Umbilical cord (tissue), 2 donors: ENCODE measurements around the gene LRMDA. TPM values are rescaled to one million over a fixed set of nuclear protein-coding genes. Genes with fewer than 3 reads are reported as not detected.
A peak's percentile ranks its signal among the peaks of the same experiment; 100 is the strongest.
"Not testable (repeated sequence)": the region's sequence is repeated elsewhere in the genome, so short reads cannot be mapped to it uniquely, and the experiment has no call there.

Experiments used
- DNase-seq: peaks from one replicate; pipeline ENCODE4 v3.0.0-alpha.2; 2015; ENCODE audit warnings: low spot score
- total RNA-seq: library from RNA; depleted of rRNA; stranded (reverse); fragments of >200 nt; gene quantifications from one replicate; pipeline ENCODE4 v1.2.3, GENCODE V29; 2014; ENCODE audit warnings: low replicate concordance; ENCODE audit not compliant: insufficient read depth

LRMDA gene
- total RNA-seq, 1 donor from 2014 or later: 1.7 TPM

DNA sequence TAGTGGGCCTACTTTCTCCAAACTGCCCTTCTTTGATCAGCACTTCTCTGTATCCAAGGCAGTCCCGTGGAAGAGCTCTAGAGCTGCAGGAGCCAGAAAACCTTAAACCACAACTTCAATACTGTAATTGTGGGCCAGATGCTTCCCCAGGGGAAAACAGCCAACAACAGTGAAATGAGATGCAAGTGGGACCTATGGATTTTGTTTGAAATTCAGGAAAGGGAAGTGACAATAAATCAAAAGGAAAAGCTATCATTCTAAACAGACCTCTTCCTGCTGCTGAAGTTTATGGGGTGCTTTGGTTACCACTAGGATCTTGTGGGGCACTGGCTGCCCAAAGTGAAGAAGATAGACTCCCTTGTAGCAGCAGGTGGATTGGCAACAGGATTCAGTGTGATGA is 1031.7 kb downstream of the LRMDA start:
- no peak for DNase-seq

DNA sequence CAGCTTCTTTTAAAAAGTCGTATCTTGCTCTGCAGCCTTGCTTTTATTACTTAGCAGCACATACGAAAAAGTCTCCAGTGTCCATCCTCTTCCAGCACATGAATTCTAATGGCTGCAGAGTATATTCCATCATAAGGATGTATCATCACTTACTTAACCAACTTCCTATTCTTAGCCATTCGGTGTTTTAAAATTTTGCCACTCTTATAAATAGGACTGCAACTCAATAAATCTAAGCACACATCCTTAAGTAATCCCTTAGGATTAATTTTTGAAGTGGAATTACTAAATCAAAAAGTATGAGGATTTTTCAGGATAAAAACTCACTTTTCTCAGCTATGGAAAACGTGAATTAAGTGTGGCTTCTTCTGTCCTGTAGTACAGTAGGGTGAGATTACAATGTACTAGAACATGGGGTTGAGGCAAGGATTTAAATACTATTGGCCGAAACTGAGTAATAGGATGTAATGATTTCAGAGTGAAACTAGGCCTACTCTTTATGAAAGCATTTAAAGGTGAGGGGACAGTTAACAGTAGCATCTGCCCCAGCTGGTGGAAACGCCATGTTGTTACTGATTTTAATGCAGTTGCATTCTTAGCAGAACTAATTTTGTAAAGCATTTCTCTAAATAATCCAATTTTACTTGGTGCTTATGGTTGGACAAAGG is 1035.5 kb downstream of the LRMDA start:
- DNase-seq: peak; percentile 61

DNA sequence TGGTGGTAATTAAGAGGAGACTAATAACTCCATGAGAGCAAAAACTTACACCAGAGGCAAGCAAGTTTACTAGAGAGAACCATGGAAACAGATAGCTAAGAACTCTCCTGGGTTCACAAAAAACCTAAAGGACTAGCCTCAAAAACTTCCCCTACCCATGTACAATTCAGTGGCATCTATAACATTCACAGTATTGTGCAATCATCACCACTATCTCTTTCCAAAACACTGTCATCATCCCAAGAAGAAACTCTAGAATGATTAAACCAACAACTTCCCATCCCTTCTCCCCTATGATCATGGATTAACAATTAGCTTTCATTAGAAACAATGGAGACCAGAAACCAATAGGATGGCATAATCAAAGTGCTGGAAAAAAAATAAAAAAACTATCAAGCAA is 1038.3 kb downstream of the LRMDA start:
- no peak for DNase-seq

DNA sequence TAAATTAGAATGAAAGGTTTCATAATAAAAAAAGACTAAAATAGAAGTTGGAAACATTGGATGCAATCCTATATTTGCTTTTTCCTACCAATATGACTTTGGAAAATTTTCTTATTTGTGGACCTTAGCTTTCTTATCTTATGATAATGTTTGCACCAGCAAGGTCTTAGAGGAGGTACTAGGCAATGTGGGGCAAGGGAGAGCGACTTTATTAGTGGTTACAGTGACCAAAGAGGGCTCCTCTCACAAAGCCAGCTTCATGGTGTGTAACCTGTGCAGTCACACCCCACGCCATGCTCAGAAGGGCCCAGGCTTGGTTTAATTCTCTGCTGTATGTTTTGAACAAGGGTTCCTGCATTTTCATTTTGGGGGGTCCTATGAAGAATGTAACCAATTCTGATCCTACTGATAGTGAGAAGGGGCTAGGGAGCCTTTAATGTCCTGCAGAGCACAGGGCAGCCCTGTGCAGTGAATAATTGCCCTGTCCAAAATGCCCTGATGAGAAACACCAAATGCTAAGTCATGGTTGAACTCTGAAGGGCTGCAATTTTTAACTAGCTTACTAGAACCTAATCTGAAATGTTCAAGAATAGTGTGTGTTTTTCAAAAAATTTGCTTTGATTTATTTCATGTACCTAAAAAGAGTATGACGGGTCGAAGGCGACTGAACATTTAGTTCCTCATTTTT is 1047.8 kb downstream of the LRMDA start:
- no peak for DNase-seq

DNA sequence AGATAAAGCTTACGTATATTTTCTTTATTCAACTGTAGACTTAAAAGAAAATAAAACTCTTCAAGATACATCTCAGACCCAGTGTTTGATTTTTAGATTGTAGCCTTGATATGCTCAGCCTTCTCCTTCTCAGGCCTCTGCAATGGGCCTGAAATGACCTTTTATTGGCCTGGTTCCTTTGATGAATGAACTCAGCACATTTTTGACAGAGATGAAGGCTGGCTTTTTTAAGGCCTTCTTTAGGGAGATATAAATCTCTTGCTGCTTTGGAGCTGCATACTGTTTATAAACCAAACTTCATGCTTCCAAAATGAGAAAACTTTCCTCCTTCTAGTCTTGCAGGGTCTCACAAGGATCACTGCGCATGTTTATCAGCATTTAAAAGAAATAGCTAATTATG is 1049.8 kb downstream of the LRMDA start:
- DNase-seq: peak; percentile 9

DNA sequence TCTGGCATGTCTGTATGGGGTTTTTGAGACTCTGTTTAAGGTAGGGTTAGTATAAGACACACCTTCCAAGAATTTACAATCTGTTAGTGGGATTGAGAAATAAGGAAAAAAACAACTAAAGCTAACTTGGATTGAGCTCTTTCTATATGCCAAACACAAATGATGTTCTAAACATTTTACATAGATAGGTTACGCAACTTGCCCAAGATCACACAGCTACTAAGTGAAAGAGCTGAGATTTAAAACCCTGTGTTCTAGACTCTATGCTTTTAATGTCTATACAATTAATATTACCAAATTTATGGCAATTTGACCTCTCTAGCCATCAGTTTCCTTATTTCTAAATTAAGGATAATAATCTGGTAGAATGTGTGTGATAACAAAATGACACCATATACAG is 1056.2 kb downstream of the LRMDA start:
- DNase-seq: no peak

DNA sequence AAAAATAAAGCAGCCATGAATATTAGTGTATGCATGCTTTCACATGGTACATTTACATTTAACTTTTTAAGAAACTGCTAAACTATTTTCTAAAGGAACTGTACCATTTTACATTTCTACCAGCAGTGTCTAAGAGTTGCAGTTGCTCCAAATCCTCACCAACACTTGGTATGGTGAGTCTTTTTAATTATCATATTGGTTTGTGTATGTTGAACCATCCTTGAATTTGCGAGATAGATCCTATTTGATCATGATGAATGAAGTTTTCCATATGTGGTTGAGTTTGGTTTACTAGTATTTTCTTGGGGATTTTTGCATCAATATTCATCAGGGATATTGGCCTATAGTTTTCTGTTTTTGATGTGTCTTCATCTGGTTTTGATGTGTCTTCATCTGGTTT is 1057.2 kb downstream of the LRMDA start:
- DNase-seq: no peak

DNA sequence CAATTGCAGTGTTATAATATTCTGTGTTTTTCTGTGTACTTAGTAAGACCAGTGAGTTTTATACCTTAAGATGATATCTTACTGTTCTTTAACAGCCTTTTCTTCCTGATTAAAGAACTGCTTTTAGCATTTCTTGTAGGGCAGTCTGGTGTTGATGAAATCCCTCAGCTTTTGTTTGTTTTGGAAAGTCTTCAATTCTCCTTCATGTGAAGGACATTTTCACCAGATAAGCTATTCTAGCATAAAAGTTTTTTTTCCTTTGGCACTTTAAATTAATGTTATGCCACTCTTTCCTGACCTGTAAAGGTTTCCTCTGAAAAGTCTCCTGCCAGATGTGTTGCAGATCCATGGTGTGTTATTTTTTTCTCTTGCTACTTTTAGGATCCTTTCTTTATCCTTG is 1059.8 kb downstream of the LRMDA start:
- DNase-seq: no peak

DNA sequence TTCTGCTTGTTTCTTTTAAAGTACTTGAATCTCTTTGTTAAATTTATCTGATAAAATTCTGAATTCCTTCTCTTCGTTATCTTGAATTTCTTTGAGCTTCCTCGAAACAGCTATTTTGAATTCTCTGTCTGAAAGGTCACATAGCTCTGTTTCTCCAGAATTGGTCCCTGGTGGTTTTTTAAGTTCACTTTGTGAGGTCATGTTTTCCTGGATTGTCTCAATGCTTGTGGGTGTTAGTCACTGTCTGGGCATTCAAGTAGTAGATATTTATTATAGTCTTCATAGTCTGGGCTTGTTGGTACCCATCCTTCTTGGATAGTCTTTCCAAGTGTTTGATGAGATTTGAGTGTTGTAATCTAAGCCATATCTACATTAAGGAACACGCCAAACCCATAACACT is 1060.6 kb downstream of the LRMDA start:
- DNase-seq: no peak

DNA sequence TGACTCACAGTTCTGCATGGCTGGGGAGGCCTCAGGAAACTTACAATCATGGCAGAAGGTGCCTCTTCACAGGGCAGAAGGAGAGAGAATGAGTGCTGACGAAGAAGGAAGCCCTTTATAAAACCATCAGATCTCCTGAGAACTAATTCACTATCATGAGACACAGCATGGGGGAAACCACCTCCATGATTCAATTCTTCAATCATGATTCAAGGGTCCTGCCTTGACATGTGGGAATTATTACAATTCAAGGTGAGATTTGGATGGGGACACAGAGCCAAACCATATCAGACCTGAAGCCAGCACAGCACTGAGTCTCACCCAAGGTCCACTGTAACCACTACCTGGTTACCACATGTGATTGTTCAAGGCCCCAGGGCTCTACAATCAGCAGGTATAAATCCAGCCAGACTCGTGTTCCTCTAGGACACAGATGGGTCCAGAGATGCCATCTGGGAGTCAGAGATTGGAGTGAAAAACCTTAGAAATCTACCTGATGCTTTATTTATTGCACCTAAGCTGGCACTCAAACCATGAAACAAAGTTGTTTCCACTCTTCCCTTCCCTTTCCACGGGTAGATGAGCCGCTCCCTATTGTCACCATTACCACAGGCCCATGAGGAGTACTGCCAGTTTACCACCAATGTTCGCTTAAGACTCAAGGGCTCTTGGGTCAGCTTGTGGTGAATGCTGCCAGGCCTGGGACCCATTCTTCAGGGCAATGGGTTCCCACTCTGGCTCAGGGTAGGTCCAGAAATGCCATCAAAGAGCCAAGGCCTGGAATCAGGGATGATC is 1061.5 kb downstream of the LRMDA start:
- no peak for DNase-seq

DNA sequence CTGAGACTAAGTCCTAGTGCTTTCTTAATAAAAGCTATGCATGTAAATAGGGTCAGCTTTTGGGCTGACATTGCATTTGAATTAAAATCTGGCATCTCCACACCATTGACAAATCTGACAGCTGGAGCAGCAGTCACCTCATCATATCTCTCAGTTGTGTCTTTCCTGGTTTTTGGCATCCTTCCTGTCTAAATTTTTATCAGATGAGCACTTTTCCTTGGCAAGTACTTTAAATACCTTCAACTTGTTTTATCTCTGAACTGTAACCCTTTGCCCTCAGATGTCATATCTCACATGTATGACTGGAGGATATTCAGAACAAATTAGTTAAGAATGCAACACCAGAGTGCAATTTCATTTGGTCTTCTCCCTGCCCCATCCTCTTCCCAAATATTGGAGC is 1066.2 kb downstream of the LRMDA start:
- DNase-seq: no peak

DNA sequence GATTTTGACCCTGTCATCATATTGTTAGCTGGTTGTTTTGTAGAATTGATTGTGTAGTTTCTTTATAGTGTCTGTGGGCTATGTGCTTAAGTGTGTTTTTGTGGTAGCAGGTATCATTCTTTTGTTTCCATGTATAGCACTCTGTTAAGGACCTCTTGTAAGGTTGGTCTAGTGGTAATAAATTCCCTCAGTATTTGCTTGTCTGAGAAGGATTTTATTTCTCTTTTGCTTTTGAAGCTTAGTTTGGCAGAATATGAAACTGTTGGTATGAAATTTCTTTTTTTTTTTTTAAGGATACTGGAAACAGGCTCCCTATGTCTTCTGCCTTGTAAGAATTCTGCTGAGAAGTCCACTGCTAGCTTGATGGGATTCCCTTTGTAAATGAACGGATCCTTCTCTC is 1073.4 kb downstream of the LRMDA start:
- DNase-seq: no peak

DNA sequence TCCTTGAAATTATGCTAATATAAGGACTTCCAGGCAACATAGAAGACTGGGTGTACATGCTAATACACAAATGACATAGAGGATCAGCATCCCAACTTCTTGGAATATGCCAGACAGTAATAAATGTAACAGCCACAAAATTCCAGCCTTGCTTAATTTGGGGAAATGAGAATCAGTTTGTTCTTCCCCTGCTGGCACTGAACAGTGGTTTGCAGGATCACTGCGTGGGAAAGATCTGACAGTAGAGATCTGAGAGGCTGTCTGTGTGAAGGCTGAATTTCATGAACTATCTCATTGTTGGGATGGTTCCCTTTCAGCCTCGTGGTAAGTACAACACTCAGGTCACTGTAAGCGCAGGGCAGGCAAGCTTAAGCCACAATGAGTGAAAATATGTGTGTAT is 1078.0 kb downstream of the LRMDA start:
- no peak for DNase-seq

DNA sequence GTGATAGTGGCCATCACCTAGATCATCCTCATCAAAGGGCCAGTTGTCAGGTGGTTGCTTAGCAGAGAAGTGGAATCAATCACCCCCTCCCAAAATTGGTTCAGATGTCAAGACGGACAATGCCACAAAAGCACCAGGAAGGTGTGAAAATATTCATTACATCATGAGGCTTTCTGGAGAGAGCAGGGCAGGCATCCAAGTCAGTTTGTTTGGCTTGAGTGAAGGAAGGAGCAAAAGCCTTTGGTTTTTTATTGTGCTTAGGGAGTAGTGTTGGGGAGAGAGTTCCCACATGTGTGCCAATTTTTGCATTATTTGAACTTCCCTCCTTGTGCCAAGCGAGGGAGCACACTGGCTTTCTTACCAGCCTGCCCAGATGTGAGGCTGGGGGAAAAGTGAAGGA is 1082.9 kb downstream of the LRMDA start:
- no peak for DNase-seq

DNA sequence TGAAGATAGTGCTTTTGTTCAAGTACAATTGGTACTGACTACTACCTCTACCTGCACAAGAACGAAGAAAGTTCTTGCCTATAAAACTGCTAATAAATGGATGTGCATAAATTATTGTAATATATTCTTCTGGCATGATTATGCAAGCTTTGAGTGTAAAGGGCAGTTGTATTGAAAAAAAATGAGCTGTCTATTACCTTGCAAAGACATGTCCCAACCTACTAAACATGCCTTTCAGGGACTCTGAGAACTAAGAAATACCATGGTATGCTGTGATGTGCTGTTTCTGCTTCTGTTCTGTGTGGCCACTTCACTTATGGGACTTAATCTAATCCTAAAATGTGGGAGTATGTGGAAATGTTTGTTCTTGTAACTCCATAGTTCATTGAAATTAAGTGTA is 1083.4 kb downstream of the LRMDA start:
- DNase-seq: no peak

DNA sequence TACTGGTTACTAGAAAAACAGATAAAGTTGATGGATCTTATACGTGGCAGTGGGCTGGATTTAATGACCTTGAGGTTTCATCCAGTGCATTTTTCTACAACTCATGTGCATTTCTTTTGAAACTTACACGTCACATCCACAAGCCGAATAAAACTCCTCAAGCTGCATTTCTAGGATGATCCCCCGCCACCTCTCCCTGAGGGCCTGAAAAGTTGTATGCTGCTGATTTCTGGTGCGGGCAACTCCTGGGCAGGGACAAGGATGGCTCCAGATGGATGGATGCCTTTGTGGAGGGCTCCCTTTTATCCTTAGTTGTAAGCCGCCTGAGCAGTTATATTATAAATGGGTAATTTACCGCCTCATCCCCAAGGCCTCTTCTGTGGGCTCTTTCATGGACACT is 1091.1 kb downstream of the LRMDA start:
- no peak for DNase-seq

DNA sequence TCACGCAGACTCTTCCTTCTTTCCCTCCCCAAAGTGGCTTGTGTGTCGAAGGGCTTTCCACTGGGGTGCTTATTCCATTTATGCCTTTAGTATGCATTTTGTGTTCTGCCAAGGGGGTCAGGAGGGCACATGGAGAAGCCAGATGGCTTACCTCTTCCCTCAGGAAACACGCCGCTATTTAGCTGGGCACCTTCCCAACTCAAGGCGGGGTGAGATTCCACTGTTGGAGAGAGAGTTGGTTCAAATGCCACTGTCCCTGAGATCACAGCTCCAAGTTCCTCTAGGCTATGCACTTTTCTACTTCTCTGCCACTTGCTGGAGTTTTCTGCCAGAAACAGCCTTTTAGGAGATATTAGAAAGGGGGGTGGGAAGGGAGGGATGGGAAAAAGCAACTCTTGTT is 1091.8 kb downstream of the LRMDA start:
- DNase-seq: no peak

DNA sequence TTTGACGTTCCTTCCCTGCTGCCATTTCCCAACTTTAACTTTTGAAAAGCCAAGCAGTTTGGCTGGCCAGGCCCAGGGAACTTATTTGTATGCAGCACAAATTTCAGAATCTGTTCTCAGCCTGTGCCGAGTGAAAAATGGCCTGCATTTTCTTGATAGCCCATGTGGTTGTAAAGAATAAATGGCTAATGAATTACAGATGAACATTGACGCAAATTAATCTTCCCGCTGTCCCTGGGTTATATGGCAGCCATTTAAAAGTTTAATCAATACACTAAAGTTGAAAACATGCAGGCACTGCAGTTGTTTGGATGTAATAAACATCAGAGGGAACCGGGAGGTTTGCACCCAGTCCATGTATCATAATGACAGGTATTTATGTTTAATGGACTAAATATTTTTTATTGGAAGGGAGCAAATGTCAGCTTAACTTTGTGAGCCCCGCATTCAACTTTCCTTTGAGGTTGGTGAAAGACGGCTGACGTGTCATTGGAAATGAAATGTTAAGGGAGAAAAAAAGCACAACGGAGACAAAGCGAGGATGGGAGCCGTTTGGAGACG is 1092.4 kb downstream of the LRMDA start:
- no peak for DNase-seq

DNA sequence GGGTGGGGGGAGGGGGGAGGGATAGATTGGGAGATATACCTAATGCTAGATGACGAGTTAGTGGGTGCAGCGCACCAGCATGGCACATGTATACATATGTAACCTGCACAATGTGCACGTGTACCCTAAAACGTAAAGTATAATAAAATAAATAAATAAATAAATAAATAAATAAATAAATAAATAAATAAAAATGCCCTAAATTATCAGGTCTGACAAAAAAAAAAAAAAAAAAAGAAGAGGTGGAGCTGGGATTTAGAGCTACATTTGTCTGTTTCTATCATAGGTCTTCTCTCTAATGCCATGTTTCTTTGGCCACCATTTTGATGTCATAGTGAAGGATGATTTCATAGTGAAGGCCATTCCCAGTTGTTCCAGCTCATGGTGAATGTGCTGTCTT is 1095.4 kb downstream of the LRMDA start:
- not testable (repeated sequence) for DNase-seq

DNA sequence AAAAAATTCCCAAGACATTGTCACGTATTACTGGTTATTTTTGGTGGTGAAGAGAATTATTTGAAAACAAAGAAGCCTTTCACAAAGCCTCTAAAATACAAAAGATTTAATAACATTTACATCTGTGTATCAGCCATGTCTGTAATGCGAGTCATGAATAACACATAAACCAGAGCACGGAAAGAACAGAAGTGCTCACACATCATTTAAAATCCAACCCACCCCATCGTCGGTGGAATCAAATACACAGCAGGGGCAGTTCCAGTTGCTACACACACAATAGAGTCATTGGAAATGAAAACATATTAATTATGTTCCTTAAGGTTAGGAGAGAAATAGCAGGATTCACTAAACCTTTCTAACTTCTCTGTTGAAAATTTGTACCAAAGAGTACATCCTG is 1108.9 kb downstream of the LRMDA start:
- no peak for DNase-seq

DNA sequence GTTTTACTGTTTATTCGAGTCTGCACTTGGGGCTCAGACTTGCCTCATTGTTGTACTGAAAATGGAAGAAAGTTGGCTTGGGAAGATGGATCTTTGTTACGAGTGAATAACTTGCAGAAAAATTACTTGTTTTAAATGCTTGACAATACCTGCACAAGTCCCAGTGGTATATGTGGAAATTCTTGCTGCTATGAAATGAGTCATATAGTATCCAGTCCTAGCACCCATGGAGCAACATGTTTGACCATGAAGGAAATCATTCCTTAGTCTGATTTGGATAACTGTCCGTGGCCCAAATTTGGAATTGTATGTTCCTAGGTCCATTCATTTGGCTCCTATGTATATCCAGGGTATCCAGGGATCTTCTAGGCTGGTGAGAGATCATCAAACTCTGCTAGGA is 1109.4 kb downstream of the LRMDA start:
- no peak for DNase-seq

DNA sequence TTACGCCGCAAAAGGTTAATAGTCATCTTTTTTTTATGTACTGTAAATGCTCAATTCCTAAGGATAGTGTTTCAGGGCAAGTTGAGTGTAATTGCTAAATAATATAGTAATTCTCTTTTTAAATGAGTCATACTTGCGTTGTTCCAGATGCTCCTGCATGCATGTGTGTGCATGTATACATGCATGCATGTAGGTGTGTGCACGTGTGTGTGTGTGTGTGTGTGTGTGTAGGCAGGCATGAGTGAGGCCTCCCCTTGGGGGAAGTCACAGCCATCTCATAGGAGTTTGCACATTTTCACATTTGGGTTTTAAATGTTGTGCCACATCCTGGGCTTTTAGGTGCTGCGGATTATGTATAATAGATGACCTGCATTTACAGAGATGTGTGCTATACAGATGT is 1110.4 kb downstream of the LRMDA start:
- no peak for DNase-seq
